Activated T-helper 1 cell treated with anti-CD3 and anti-CD28 coated beads, Interleukin-2, amount 50 U/mL, for 16 hours (primary cell): ENCODE data around the gene PRPF6.
"Not testable (repeated sequence)": the region's sequence is repeated elsewhere in the genome, so short reads cannot be mapped to it uniquely, and the experiment has no call there.

Experiments
- DNase-seq, 2 donors: peaks; one replicate each; pipeline ENCODE4 v3.0.0-alpha.2; 2020; ENCODE audit warnings: low read depth in 1 of 2, low spot score in 1 of 2

Gene PRPF6

DNA sequence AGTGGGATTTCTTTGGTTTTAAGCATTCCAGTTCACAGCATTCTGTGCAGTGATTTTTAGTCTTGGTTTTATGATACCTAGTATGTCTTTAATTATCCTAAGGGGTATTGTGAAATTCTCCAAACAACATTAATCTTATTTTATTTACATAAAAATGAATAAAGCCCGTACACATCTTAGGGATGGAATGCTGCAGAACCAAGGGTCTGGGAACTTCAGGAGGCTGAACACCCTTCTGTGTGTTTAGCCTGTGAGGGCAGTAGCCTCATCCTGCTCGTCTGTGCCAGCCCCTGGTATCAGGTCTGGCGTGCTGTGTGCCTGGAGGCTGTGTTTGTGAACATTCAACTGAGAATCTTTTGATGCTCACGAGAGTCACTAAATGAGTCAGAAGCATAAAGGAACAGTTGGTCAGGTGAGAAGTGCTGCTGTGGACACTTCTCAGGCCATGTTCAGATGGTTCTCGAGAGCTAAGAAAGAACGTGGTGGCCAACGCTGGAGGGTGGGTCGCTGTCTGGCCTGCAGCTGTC lies 29.8 kb downstream of the PRPF6 start:
- DNase-seq = no peak

- DNase-seq = no peak
Observed at GRCh38 chr20:64011366-64011779, 30.4 kb downstream of the PRPF6 start.

GRCh38 chr20:64012385-64013154 lies 31.6 kb downstream of the PRPF6 start:
- not testable (repeated sequence) for DNase-seq

DNA sequence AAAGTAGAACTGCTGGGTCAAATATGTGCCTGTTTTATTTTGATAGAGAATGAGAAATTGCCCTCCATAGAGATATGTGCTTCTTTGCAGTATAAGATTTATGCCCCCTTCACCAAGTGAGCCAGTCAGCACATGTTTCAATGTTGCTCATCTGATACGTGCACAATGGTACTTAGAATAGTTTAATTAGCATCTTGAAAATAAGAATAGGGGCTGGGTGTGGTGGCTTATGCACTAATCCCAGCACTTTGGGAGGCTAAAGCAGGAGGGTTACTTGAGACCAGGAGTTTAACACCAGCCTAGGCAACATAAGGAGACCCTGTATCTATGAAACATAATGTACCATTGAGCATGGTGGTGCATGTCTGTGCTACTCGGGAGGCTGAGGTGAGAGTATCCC lies 34.7 kb downstream of the PRPF6 start:
- DNase-seq = no peak

DNA sequence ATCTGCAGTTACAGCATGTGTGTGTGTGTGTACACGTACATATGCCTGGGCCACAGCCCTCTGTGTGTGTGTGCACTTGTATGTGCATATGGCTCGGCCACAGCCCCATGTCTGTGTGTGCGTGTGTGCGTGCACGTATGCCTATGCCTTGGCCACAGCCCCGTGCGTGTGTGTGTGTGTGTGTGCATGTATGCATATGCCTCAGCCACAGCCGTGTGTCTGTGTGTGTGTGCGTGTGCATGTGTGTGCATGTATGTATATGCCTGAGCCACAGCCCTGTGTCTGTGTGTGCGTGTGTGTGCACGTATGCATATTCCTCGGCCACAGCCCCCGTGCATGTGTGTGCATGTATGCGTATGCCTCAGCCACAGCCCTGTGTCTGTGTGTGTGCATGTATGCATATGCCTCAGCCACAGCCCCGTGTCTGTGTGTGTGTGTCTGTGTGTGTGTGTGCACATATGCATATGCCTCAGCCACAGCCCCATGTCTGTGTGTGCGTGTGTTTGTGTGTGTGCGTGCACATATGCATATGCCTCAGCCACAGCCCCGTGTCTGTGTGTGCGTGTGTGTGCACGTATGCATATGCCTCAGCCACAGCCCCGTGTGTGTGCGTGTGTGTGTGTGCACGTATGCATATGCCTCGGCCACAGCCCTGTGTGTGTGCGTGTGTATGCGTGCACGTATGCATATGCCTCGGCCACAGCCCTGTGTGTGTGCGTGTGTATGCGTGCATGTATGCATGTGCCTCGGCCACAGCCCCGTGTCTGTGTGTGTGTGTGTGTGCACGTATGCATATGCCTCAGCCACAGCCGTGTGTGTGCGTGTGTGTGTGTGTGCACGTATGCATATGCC lies 40.4 kb downstream of the PRPF6 start:
- no peak for DNase-seq

DNA sequence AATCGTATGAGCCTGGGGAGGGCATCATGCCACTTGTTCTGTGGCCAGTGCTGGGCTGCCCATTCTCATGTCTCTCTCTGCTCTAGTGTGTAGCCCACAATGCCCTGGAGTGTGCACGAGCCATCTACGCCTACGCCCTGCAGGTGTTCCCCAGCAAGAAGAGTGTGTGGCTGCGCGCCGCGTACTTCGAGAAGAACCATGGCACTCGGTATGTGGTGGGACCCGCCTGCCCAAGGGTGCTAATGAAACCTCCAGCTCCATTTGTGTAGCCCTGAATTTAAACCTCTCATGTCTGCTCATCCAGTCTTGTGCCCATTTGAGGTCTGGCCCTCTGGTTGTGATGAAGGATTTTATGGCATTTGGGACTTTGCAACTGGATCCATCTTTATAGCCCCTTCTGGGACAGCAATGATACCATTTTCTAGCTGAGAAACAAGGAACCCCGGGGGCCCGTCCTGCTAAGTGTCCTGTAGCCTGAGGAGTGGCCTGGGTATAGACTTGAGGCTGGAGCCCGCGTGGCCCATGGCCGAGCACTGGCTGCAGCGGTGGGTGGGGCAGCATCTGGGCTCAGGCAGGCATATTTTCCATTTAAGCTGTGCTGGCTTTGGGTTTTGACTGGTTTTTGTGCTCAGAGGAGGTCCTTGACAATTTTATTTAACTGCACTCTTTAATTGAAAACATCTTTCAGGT lies 41.9 kb downstream of the PRPF6 start:
- DNase-seq = no peak

GRCh38 chr20:64023361-64024140 lies 42.6 kb downstream of the PRPF6 start:
- DNase-seq = no peak

- DNase-seq = no peak
Observed at GRCh38 chr20:64024141-64024990, 43.4 kb downstream of the PRPF6 start.

DNA sequence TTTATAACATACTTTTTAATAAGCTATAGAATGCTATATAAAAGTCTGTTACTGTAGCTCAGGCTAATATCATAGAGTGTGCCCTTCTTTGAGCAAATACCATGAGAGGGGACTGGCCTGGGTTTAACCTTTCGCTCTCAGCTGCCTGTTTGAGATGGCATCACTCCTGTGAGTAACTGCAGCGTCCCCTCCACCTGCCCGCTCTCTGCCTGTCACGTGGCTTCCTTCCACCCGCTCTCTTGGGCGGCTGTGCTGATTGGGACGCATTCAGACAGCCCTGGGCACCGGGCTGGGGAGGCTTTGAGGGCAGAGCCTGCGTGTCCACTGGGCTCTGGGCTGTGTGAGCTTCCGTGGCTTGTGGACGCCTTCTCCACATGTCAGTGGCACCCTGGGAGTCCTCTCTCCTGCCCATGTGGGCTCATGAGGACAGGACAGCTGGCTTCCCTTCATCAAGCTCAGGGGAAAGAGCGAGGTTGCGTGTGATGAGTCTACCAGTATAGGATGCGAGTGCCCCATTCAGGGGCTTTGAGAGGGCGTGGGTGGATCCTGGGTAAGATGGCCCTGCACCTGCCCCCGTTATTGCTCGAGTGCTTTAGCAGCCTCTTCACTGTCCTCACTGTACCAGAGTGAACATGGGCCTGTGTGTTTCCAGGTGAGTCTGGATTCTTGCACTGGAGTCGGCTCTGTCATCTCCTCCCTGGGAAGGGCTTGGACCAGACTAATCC lies 44.3 kb downstream of the PRPF6 start:
- no peak for DNase-seq

GRCh38 chr20:64025826-64026412 lies 45.0 kb downstream of the PRPF6 start:
- no peak for DNase-seq

DNA sequence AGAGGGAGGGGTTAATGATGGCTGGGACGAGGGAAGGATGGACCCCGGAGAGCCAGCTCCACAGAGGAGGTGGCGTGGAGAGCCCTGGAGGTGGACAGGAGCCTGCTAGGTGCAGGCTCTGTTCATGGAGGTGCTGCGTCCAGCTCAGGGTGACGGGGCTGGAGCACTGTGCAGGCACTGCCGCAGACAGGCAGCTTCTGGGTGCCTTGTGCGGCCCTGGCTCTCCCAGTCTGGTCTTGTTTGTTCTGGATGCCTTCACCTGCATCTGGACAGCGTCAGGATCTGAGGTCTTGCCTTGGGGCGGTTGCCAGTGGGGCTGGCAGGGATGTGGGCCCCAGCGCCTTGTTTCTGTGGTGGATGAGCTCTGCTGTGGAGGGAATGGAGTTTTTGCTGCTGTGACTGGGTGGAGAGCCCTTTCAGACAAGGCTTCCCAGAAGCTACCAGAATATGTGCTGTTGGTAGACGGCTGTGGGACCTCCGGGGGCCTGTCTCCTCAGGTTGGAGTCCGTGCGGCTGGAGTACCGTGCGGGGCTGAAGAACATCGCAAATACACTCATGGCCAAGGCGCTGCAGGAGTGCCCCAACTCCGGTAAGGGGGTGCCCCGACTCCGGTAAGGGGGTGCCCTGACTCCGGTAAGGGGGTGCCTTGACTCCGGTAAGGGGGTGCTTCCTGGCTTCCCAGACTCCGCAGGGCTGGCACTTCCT lies 47.2 kb downstream of the PRPF6 start:
- no peak for DNase-seq

- DNase-seq = no peak
Observed at GRCh38 chr20:64029293-64030117, 48.6 kb downstream of the PRPF6 start.

GRCh38 chr20:64030371-64031134 lies 49.6 kb downstream of the PRPF6 start:
- DNase-seq = no peak

DNA sequence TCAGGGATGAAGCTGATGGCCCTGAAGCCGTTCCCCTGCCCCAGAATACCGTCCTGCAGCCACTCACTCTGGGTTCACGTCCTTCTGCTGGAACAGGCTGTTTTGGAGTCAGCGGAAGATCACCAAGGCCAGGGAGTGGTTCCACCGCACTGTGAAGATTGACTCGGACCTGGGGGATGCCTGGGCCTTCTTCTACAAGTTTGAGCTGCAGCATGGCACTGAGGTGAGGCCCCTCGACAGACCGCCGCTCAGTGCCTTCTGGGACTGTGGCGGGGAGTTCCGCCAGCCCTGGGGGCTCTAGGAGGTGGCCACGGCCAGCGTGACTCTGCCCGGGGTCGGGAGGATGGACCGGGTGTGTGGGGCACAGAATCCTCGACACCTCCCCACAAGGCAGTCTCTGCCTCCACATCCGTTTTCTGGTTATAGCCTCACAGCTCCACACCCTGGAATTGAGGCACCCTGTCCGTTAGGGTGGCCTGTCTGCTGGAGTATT lies 50.9 kb downstream of the PRPF6 start:
- no peak for DNase-seq

- DNase-seq = no peak
Observed at GRCh38 chr20:64032706-64033624, 52.0 kb downstream of the PRPF6 start.
